Large intestine (tissue), 3 donors: ENCODE measurements around the gene ANKRD36. TPM values are rescaled to one million over a fixed set of nuclear protein-coding genes. Genes with fewer than 3 reads are reported as not detected.
A peak's percentile ranks its signal among the peaks of the same experiment; 100 is the strongest.
"Not testable (repeated sequence)": the region's sequence is repeated elsewhere in the genome, so short reads cannot be mapped to it uniquely, and the experiment has no call there.

Experiments used
- DNase-seq, 2 donors: peaks; one replicate each; pipeline versions ENCODE4 v3.0.0 to v3.0.0-alpha.2; 2013
- H3K27ac ChIP-seq: one replicate; pipeline ENCODE4 v1.5.1; 2013; ENCODE audit warnings: low read length
- H3K27me3 ChIP-seq: 2 replicates; pipeline ENCODE4 v1.6.1; 2013; ENCODE audit warnings: low read length; ENCODE audit not compliant: control insufficient read depth, insufficient read depth
- H3K36me3 ChIP-seq: 2 replicates; pipeline ENCODE4 v1.6.1; 2013; ENCODE audit warnings: low read length; ENCODE audit not compliant: control insufficient read depth, insufficient read depth
- H3K4me1 ChIP-seq: one replicate; pipeline ENCODE4 v1.6.1; 2013; ENCODE audit warnings: low read length; ENCODE audit not compliant: control insufficient read depth, insufficient read depth
- H3K4me3 ChIP-seq: one replicate; pipeline ENCODE4 v1.5.1; 2013; ENCODE audit warnings: low read length
- H3K9me3 ChIP-seq: one replicate; pipeline ENCODE4 v1.6.1; 2013; ENCODE audit warnings: mild to moderate bottlenecking, low read depth, low read length, moderate library complexity; ENCODE audit not compliant: control insufficient read depth
- WGBS: methylation state at CpG from one replicate; pipeline ENCODE4 v1.1.5; 2013; ENCODE audit warnings: low lambda C conversion rate; ENCODE audit not compliant: insufficient coverage; 5-methylcytosine and 5-hydroxymethylcytosine counted together
- polyA plus RNA-seq: library from polyadenylated mRNA; unstranded; fragments of 120-200 nt; gene quantifications from one replicate; pipeline ENCODE4 v1.2.1, GENCODE V29; 2013

ANKRD36 gene
- polyA plus RNA-seq, 1 donor: 14.3 TPM

GRCh38 chr2:97085093-97085492 is 27.9 kb upstream of the ANKRD36 start:
- DNase-seq, H3K4me3 ChIP-seq, H3K4me1 ChIP-seq, H3K27me3 ChIP-seq, H3K27ac ChIP-seq, H3K9me3 ChIP-seq, H3K36me3 ChIP-seq: not testable (repeated sequence)
- no CpG with 5 or more reads among the region's 7 CpGs for WGBS

GRCh38 chr2:97088706-97089105 is 24.2 kb upstream of the ANKRD36 start:
- not testable (repeated sequence) for H3K9me3 ChIP-seq, H3K27ac ChIP-seq, H3K27me3 ChIP-seq, H3K4me1 ChIP-seq, H3K36me3 ChIP-seq, H3K4me3 ChIP-seq, DNase-seq
- no CpG with 5 or more reads among the region's 1 CpG for WGBS

GRCh38 chr2:97092946-97093345 is 20.0 kb upstream of the ANKRD36 start:
- H3K27me3 ChIP-seq, H3K27ac ChIP-seq, H3K4me3 ChIP-seq, H3K4me1 ChIP-seq, DNase-seq, H3K9me3 ChIP-seq, H3K36me3 ChIP-seq: not testable (repeated sequence)
- no CpG with 5 or more reads among the region's 2 CpGs for WGBS

- not testable (repeated sequence) for H3K27ac ChIP-seq, H3K9me3 ChIP-seq, H3K27me3 ChIP-seq, H3K36me3 ChIP-seq, H3K4me1 ChIP-seq
- DNase-seq: peak in 1 of 2 donors; percentile 14
- no CpG with 5 or more reads among the region's 33 CpGs for WGBS
- H3K4me3 ChIP-seq: peak overlapping the region; percentile 24
Observed at GRCh38 chr2:97093983-97094771, 18.8 kb upstream of the ANKRD36 start.

GRCh38 chr2:97094772-97095611 is 18.0 kb upstream of the ANKRD36 start, which contains the start of gene FAHD2B:
Gene FAHD2B, minus strand, starts transcription at chr2:97094882. Its CDS starts 3,176 bp downstream, at chr2:97091706.
- H3K4me1 ChIP-seq, H3K9me3 ChIP-seq, H3K27me3 ChIP-seq, H3K36me3 ChIP-seq, H3K27ac ChIP-seq: not testable (repeated sequence)
- no CpG with 5 or more reads among the region's 48 CpGs for WGBS
- peak; percentile 67 to 82 for DNase-seq
- H3K4me3 ChIP-seq: peak within 1 kb of the TSS; percentile 24

GRCh38 chr2:97095661-97096060 is 17.3 kb upstream of the ANKRD36 start:
- peak in 1 of 2 donors; percentile 2 for DNase-seq
- WGBS: no CpG with 5 or more reads among the region's 12 CpGs
- H3K27ac ChIP-seq: no peak overlapping the region
- H3K4me3 ChIP-seq: peak overlapping the region; percentile 24
- no peaks in the 10 kb centered on the region for H3K9me3 ChIP-seq
- no peaks in the 10 kb centered on the region for H3K36me3 ChIP-seq
- no peaks in the 10 kb centered on the region for H3K4me1 ChIP-seq
- H3K27me3 ChIP-seq: no peaks in the 10 kb centered on the region

- not testable (repeated sequence) for H3K4me3 ChIP-seq
- no CpG with 5 or more reads among the region's 3 CpGs for WGBS
Observed at GRCh38 chr2:97098786-97099372, 14.1 kb upstream of the ANKRD36 start.

GRCh38 chr2:97106878-97107277 is 6.1 kb upstream of the ANKRD36 start:
- not testable (repeated sequence) for DNase-seq, H3K36me3 ChIP-seq, H3K9me3 ChIP-seq, H3K4me3 ChIP-seq, H3K27ac ChIP-seq, H3K4me1 ChIP-seq, H3K27me3 ChIP-seq
- 80% methylated on average over 1 of the region's 2 CpGs for WGBS

More at GRCh38 chr2:97098786-97099372, 14.1 kb upstream of the ANKRD36 start:
- not testable (repeated sequence) for H3K27ac ChIP-seq, DNase-seq, H3K9me3 ChIP-seq, H3K36me3 ChIP-seq, H3K27me3 ChIP-seq, H3K4me1 ChIP-seq

GRCh38 chr2:97111246-97111645 is 1.7 kb upstream of the ANKRD36 start:
- not testable (repeated sequence) for DNase-seq, H3K27ac ChIP-seq, H3K9me3 ChIP-seq, H3K27me3 ChIP-seq, H3K36me3 ChIP-seq, H3K4me3 ChIP-seq, H3K4me1 ChIP-seq
- no CpG with 5 or more reads among the region's 9 CpGs for WGBS

- WGBS: no CpG with 5 or more reads among the region's 44 CpGs
- H3K36me3 ChIP-seq, H3K9me3 ChIP-seq, H3K27me3 ChIP-seq, H3K4me1 ChIP-seq: not testable (repeated sequence)
- H3K27ac ChIP-seq: peak overlapping the region; percentile 91
- DNase-seq: peak; percentile 8 to 58
- H3K4me3 ChIP-seq: peak overlapping the region; percentile 63
Observed at GRCh38 chr2:97112320-97113049, 468 bp upstream of the ANKRD36 start.
